C4-2B (cell line): ENCODE results near the gene ANAPC5.

Experiments
- ZFX ChIP-seq: fragments of 450-650 bp; IDR thresholded peaks from 2 replicates; pipeline ENCODE4 v1.6.1; 2017
- TF ChIP-seq, protein P1 (sequence below): fragments of 450-650 bp; conservative IDR thresholded peaks from 2 replicates; pipeline ENCODE4 v1.5.1; 2017; ENCODE audit warnings: mild to moderate bottlenecking

- TF ChIP-seq, protein P1, sequence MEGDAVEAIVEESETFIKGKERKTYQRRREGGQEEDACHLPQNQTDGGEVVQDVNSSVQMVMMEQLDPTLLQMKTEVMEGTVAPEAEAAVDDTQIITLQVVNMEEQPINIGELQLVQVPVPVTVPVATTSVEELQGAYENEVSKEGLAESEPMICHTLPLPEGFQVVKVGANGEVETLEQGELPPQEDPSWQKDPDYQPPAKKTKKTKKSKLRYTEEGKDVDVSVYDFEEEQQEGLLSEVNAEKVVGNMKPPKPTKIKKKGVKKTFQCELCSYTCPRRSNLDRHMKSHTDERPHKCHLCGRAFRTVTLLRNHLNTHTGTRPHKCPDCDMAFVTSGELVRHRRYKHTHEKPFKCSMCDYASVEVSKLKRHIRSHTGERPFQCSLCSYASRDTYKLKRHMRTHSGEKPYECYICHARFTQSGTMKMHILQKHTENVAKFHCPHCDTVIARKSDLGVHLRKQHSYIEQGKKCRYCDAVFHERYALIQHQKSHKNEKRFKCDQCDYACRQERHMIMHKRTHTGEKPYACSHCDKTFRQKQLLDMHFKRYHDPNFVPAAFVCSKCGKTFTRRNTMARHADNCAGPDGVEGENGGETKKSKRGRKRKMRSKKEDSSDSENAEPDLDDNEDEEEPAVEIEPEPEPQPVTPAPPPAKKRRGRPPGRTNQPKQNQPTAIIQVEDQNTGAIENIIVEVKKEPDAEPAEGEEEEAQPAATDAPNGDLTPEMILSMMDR, result no peak
- TF ChIP-seq ZFX, result no peak
These were observed 57.0 kb downstream of the ANAPC5 start for GRCh38 chr12:121295116-121295745.
